OCI-LY1 (cell line): ENCODE data around the gene TMEM35B.
"Not testable (repeated sequence)": the region's sequence is repeated elsewhere in the genome, so short reads cannot be mapped to it uniquely, and the experiment has no call there.

Source experiments
- H2AFZ ChIP-seq: fragments of 200-600 bp; sonication (generic), shearing (Covaris generic); 2 replicates; pipeline ENCODE4 v1.6.0; 2014; ENCODE audit warnings: antibody characterized with exemption, mild to moderate bottlenecking, low read length
- H3F3A ChIP-seq: fragments of 200-600 bp; sonication (generic), shearing (Covaris generic); 2 replicates; pipeline ENCODE4 v1.6.0; 2014; ENCODE audit warnings: mild to moderate bottlenecking, antibody characterized with exemption, low read length, moderate library complexity; ENCODE audit not compliant: insufficient read depth
- H3K27ac ChIP-seq: fragments of 200-600 bp; sonication (generic); 2 replicates; pipeline ENCODE4 v1.5.1; 2014; ENCODE audit warnings: low read length, mixed run types, mild to moderate bottlenecking, low read depth; ENCODE audit not compliant: poor library complexity, severe bottlenecking
- H3K27me3 ChIP-seq: fragments of 200-600 bp; sonication (generic); 2 replicates; pipeline ENCODE4 v1.6.0; 2014; ENCODE audit warnings: antibody characterized with exemption, mild to moderate bottlenecking, low read length, moderate library complexity; ENCODE audit not compliant: insufficient read depth
- H3K36me3 ChIP-seq: fragments of 200-600 bp; sonication (generic); 2 replicates; pipeline ENCODE4 v1.6.1; 2014; ENCODE audit warnings: mild to moderate bottlenecking, antibody characterized with exemption, low read length, moderate library complexity, mixed read lengths; ENCODE audit not compliant: insufficient read depth
- H3K4me1 ChIP-seq: fragments of 200-600 bp; sonication (generic); 2 replicates; pipeline ENCODE4 v1.5.1; 2014; ENCODE audit warnings: mild to moderate bottlenecking, low read length, moderate library complexity; ENCODE audit not compliant: insufficient read depth, severe bottlenecking
- H3K4me2 ChIP-seq: fragments of 200-600 bp; sonication (generic), shearing (Covaris generic); 2 replicates; pipeline ENCODE4 v1.6.1; 2014; ENCODE audit warnings: low read length
- H3K4me3 ChIP-seq: fragments of 200-600 bp; sonication (generic); 2 replicates; pipeline ENCODE4 v1.5.1; 2014; ENCODE audit warnings: low read length, low read depth, mild to moderate bottlenecking, mixed read lengths; ENCODE audit not compliant: poor library complexity, severe bottlenecking
- H3K79me2 ChIP-seq: fragments of 200-600 bp; shearing (Covaris generic); 2 replicates; pipeline ENCODE4 v1.6.1; 2016; ENCODE audit warnings: mixed run types, low read length, mixed read lengths; ENCODE audit not compliant: insufficient read depth
- H3K9ac ChIP-seq: fragments of 200-600 bp; sonication (generic), shearing (Covaris generic); 2 replicates; pipeline ENCODE4 v1.6.1; 2014; ENCODE audit warnings: mild to moderate bottlenecking, low read length, mixed read lengths
- H3K9me2 ChIP-seq: fragments of 200-600 bp; sonication (generic), shearing (Covaris generic); 2 replicates; pipeline ENCODE4 v1.6.1; 2014; ENCODE audit warnings: low read depth, mild to moderate bottlenecking, low read length, mixed read lengths
- H3K9me3 ChIP-seq: fragments of 200-600 bp; shearing (Covaris generic); 2 replicates; pipeline ENCODE4 v1.6.1; 2014; ENCODE audit warnings: low read length, mixed read lengths
- H4K20me1 ChIP-seq: fragments of 200-600 bp; sonication (generic), shearing (Covaris generic); 2 replicates; pipeline ENCODE4 v1.6.0; 2016; ENCODE audit warnings: mild to moderate bottlenecking, low read length; ENCODE audit not compliant: insufficient read depth
- CTCF ChIP-seq: fragments of 200-600 bp; sonication (generic), shearing (Covaris generic); IDR thresholded peaks from 2 replicates; pipeline ENCODE4 v1.5.1; 2017; ENCODE audit warnings: mild to moderate bottlenecking, antibody characterized with exemption, low read length, moderate library complexity, mixed read lengths
- EZH2 ChIP-seq: fragments of 200-600 bp; sonication (generic), shearing (Covaris generic); IDR thresholded peaks from 2 replicates; pipeline ENCODE4 v1.8.0; 2017; ENCODE audit warnings: borderline replicate concordance, mixed run types, mild to moderate bottlenecking, antibody characterized with exemption, low read length, moderate library complexity, mixed read lengths

TMEM35B gene

GRCh38 chr1:34987018-34987417 lies 1.9 kb upstream of the TMEM35B start:
- no peak overlapping the region for H3K9ac ChIP-seq
- no peaks in the 10 kb centered on the region for H3K9me3 ChIP-seq
- no peak overlapping the region for H3K4me2 ChIP-seq
- no peaks in the 10 kb centered on the region for H3K79me2 ChIP-seq
- no peaks in the 10 kb centered on the region for H4K20me1 ChIP-seq
- no peaks in the 10 kb centered on the region for H3K27me3 ChIP-seq
- no peak overlapping the region for H3K27ac ChIP-seq
- TF ChIP-seq CTCF = no peak
- no peak for TF ChIP-seq EZH2
- H2AFZ ChIP-seq = no peak overlapping the region
- H3F3A ChIP-seq = no peaks in the 10 kb centered on the region
- H3K4me1 ChIP-seq = peaks cover 27% of the 10 kb centered on the region
- peaks cover 7% of the 10 kb centered on the region for H3K36me3 ChIP-seq
- H3K9me2 ChIP-seq = no peaks in the 10 kb centered on the region
- no peak overlapping the region for H3K4me3 ChIP-seq

GRCh38 chr1:34985609-34985904 lies 410 bp upstream of the TMEM35B start:
- not testable (repeated sequence) for H3K79me2 ChIP-seq, H3K27me3 ChIP-seq, H3K9me2 ChIP-seq, H4K20me1 ChIP-seq, H2AFZ ChIP-seq, H3F3A ChIP-seq, H3K9me3 ChIP-seq
- peak overlapping the region; percentile 98 for H3K4me2 ChIP-seq
- peaks cover 17% of the 10 kb centered on the region for H3K36me3 ChIP-seq
- peak overlapping the region; percentile 78 for H3K4me3 ChIP-seq
- H3K4me1 ChIP-seq = peaks cover 33% of the 10 kb centered on the region
- peak overlapping the region; percentile 6 for H3K27ac ChIP-seq
- peak overlapping the region; percentile 82 for H3K9ac ChIP-seq

GRCh38 chr1:34984435-34984792 lies 733 bp downstream of the TMEM35B start:
- Histone ChIP-seq H3K9ac (peak overlapping the region; percentile 82), H3K79me2 (no peaks in the 10 kb centered on the region), H3K27ac (no peak overlapping the region), H2AFZ (no peak overlapping the region), H4K20me1 (no peaks in the 10 kb centered on the region), H3K27me3 (no peaks in the 10 kb centered on the region), H3K9me3 (no peaks in the 10 kb centered on the region), H3K4me1 (peaks cover 34% of the 10 kb centered on the region), H3K4me3 (peak overlapping the region; percentile 78), H3F3A (no peaks in the 10 kb centered on the region), H3K9me2 (no peaks in the 10 kb centered on the region), H3K36me3 (peaks cover 17% of the 10 kb centered on the region), H3K4me2 (peak overlapping the region; percentile 98)
- TF ChIP-seq EZH2 (no peak), CTCF (no peak)

- H4K20me1 ChIP-seq = no peaks in the 10 kb centered on the region
- peaks cover 34% of the 10 kb centered on the region for H3K4me1 ChIP-seq
- peak overlapping the region; percentile 82 for H3K9ac ChIP-seq
- H3K27me3 ChIP-seq = no peaks in the 10 kb centered on the region
- no peaks in the 10 kb centered on the region for H3K9me2 ChIP-seq
- H3K79me2 ChIP-seq = no peaks in the 10 kb centered on the region
- H3K27ac ChIP-seq = no peak overlapping the region
- H2AFZ ChIP-seq = no peak overlapping the region
- H3K36me3 ChIP-seq = peaks cover 17% of the 10 kb centered on the region
- peak overlapping the region; percentile 98 for H3K4me2 ChIP-seq
- peak overlapping the region; percentile 78 for H3K4me3 ChIP-seq
- no peaks in the 10 kb centered on the region for H3F3A ChIP-seq
- no peaks in the 10 kb centered on the region for H3K9me3 ChIP-seq
- TF ChIP-seq EZH2 (no peak), CTCF (no peak)
Observed at GRCh38 chr1:34983700-34984355, 1.3 kb downstream of the TMEM35B start.
